Neural progenitor cell (in vitro differentiated cells): ENCODE results near the gene TMEM53. TPM values are rescaled to one million over a fixed set of nuclear protein-coding genes. Genes with fewer than 3 reads are reported as not detected.
A peak's percentile ranks its signal among the peaks of the same experiment; 100 is the strongest.

ENCODE experiments used
- DNase-seq: peaks from one replicate; pipeline ENCODE4 v3.0.0-alpha.2; 2016; ENCODE audit warnings: low spot score
- H2AFZ ChIP-seq: fragments of 200-600 bp; sonication (generic); replicated peaks from 2 replicates; pipeline ENCODE4 v1.6.1; 2016; ENCODE audit warnings: antibody characterized with exemption
- H3F3A ChIP-seq: fragments of 200-600 bp; sonication (generic); 2 replicates; pipeline ENCODE4 v1.6.1; 2016; ENCODE audit warnings: antibody characterized with exemption, low read depth
- H3K27ac ChIP-seq: fragments of 200-600 bp; sonication (generic); 2 replicates; pipeline ENCODE4 v1.5.1; 2016; ENCODE audit warnings: mild to moderate bottlenecking
- H3K27me3 ChIP-seq: fragments of 200-600 bp; sonication (generic); 2 replicates; pipeline ENCODE4 v1.6.1; 2016; ENCODE audit warnings: mild to moderate bottlenecking, moderate library complexity
- H3K36me3 ChIP-seq: fragments of 200-600 bp; sonication (generic); 2 replicates; pipeline ENCODE4 v1.5.1; 2016
- H3K4me1 ChIP-seq: fragments of 200-600 bp; sonication (generic); 2 replicates; pipeline ENCODE4 v1.6.1; 2016; ENCODE audit warnings: mixed run types
- H3K4me2 ChIP-seq: fragments of 200-600 bp; sonication (generic); 2 replicates; pipeline ENCODE4 v1.6.1; 2016
- H3K4me3 ChIP-seq: fragments of 200-600 bp; sonication (generic); 2 replicates; pipeline ENCODE4 v1.5.1; 2016
- H3K79me2 ChIP-seq: fragments of 200-600 bp; sonication (generic); 2 replicates; pipeline ENCODE4 v1.6.1; 2016; ENCODE audit warnings: low read depth
- H3K9ac ChIP-seq: fragments of 200-600 bp; sonication (generic); 2 replicates; pipeline ENCODE4 v1.6.1; 2016
- H3K9me3 ChIP-seq: fragments of 200-600 bp; sonication (generic); 2 replicates; pipeline ENCODE4 v1.5.1; 2016; ENCODE audit warnings: low read depth
- H4K20me1 ChIP-seq: fragments of 200-600 bp; sonication (generic); 2 replicates; pipeline ENCODE4 v1.6.1; 2016; ENCODE audit warnings: low read depth
- H3K27ac Mint-ChIP-seq: 3 replicates; pipeline ENCODE4 v1.8.0; 2021; ENCODE audit warnings: mixed read lengths
- H3K27me3 Mint-ChIP-seq: 2 replicates; pipeline ENCODE4 v1.8.0; 2022; ENCODE audit warnings: low read depth, mild to moderate bottlenecking, inconsistent platforms, moderate library complexity, mixed read lengths; ENCODE audit not compliant: insufficient read depth
- H3K36me3 Mint-ChIP-seq: 3 replicates; pipeline ENCODE4 v1.8.0; 2021; ENCODE audit warnings: mixed read lengths
- H3K4me1 Mint-ChIP-seq: 3 replicates; pipeline ENCODE4 v1.8.0; 2021; ENCODE audit warnings: mixed read lengths
- H3K4me3 Mint-ChIP-seq: 3 replicates; pipeline ENCODE4 v1.8.0; 2021; ENCODE audit warnings: mild to moderate bottlenecking, moderate library complexity, mixed read lengths
- H3K9me3 Mint-ChIP-seq: 3 replicates; pipeline ENCODE4 v1.8.0; 2020; ENCODE audit warnings: mixed read lengths
- EZH2 ChIP-seq: fragments of 200-600 bp; sonication (generic); IDR thresholded peaks from 2 replicates; pipeline ENCODE4 v1.6.1; 2017; ENCODE audit warnings: antibody characterized with exemption, mild to moderate bottlenecking, moderate library complexity
- EZH2phosphoT487 ChIP-seq: fragments of 200-600 bp; sonication (generic); IDR thresholded peaks from 2 replicates; pipeline ENCODE4 v1.6.1; 2017; ENCODE audit warnings: antibody characterized with exemption
- total RNA-seq: library from RNA; depleted of rRNA; stranded (reverse); fragments of >200 nt; gene quantifications from 2 replicates; pipeline ENCODE4 v1.2.3, GENCODE V29; 2015; ENCODE audit warnings: low replicate concordance
- TF ChIP-seq, protein P1 (sequence below): fragments of 200-600 bp; sonication (generic); IDR thresholded peaks from 2 replicates; pipeline ENCODE4 v1.5.1; 2017; ENCODE audit warnings: antibody characterized with exemption, mild to moderate bottlenecking

TMEM53 gene
- total RNA-seq, 1 donor from 2014 or later, result 5.0 TPM

DNA sequence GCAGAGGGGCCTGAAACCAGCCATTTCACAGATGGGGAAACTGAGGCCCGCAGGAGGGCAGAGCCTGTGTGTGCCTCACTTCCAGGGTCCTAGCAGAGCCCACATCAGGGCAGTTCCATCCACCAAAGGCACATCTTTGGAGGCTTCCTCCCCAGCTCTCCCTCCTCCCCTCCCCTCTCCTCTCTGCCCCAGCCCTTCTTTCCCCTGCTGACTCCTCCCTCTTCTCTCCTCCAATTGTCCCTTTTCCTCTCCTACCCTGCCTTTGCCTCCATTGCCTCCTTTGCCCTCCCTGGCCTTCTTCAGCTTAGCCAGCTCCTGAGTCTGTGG lies 56.6 kb downstream of the TMEM53 start:
- DNase-seq, result no peak
- Histone ChIP-seq H3K4me2 (peak overlapping the region; percentile 82), H4K20me1 (peaks cover 6% of the 10 kb centered on the region), H3K4me3 (peak overlapping the region; percentile 46), H3K36me3 (no peaks in the 10 kb centered on the region), H2AFZ (no peak overlapping the region), H3K27me3 (peaks cover 68% of the 10 kb centered on the region), H3K9ac (no peak overlapping the region), H3F3A (no peaks in the 10 kb centered on the region), H3K9me3 (no peaks in the 10 kb centered on the region), H3K27ac (no peak overlapping the region), H3K79me2 (no peaks in the 10 kb centered on the region), H3K4me1 (peaks cover 4% of the 10 kb centered on the region)
- peaks cover 18% of the 10 kb centered on the region for H3K4me1 Mint-ChIP-seq
- no peak for TF ChIP-seq EZH2phosphoT487
- TF ChIP-seq EZH2, result no peak
- TF ChIP-seq, protein P1, sequence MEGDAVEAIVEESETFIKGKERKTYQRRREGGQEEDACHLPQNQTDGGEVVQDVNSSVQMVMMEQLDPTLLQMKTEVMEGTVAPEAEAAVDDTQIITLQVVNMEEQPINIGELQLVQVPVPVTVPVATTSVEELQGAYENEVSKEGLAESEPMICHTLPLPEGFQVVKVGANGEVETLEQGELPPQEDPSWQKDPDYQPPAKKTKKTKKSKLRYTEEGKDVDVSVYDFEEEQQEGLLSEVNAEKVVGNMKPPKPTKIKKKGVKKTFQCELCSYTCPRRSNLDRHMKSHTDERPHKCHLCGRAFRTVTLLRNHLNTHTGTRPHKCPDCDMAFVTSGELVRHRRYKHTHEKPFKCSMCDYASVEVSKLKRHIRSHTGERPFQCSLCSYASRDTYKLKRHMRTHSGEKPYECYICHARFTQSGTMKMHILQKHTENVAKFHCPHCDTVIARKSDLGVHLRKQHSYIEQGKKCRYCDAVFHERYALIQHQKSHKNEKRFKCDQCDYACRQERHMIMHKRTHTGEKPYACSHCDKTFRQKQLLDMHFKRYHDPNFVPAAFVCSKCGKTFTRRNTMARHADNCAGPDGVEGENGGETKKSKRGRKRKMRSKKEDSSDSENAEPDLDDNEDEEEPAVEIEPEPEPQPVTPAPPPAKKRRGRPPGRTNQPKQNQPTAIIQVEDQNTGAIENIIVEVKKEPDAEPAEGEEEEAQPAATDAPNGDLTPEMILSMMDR, result no peak
- peak overlapping the region; percentile 52 for H3K4me3 Mint-ChIP-seq
- peaks cover 4% of the 10 kb centered on the region for H3K36me3 Mint-ChIP-seq
- H3K27me3 Mint-ChIP-seq, result peaks cover 26% of the 10 kb centered on the region
- no peaks in the 10 kb centered on the region for H3K9me3 Mint-ChIP-seq
- peak overlapping the region; percentile 33 for H3K27ac Mint-ChIP-seq

DNA sequence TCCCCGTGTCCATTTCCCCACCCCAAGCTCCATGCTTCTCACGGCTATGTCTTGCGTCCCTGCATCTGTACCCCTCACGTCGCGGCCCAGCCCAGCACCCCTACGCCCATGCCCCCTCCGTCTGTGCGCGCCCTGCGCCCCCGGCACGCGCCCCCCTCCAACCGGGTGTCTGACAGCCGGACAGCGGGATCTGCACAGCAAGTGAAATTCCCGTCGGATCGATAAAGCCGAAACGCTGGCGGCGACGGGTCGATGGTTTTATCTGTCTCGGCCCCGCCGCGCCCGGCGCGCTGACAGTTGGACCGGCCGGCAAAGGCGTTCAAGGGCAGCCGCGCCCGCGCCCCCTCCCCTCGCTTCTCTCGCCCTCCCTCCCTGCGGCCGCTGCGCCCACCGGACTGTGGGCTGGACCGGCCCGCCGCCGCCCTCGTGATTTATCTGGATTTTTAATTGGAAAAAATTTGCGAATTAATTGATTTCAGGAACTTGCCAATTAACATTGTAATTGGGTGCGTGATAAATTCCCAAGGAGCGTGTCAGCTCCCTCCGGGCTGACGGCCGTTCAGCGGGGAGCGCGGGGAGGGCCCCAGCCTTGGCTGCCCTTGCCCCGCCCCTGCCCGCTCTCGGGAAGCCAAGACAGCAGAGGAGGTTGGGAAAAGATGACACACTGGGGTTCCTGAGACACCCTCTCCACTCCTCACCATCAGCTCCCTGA lies 57.1 kb downstream of the TMEM53 start:
- H3K79me2 ChIP-seq, result no peaks in the 10 kb centered on the region
- peak overlapping the region; percentile 82 for H3K4me2 ChIP-seq
- peaks cover 17% of the 10 kb centered on the region for H3K4me1 Mint-ChIP-seq
- H4K20me1 ChIP-seq, result peaks cover 6% of the 10 kb centered on the region
- H3K9ac ChIP-seq, result no peak overlapping the region
- peak overlapping the region; percentile 73 for H3K4me3 Mint-ChIP-seq
- peak; percentile 56 for DNase-seq
- H3K27me3 Mint-ChIP-seq, result peaks cover 25% of the 10 kb centered on the region
- no peaks in the 10 kb centered on the region for H3F3A ChIP-seq
- no peaks in the 10 kb centered on the region for H3K9me3 ChIP-seq
- H3K27me3 ChIP-seq, result peaks cover 68% of the 10 kb centered on the region
- peaks cover 4% of the 10 kb centered on the region for H3K4me1 ChIP-seq
- peaks cover 4% of the 10 kb centered on the region for H3K36me3 Mint-ChIP-seq
- no peak overlapping the region for H2AFZ ChIP-seq
- TF ChIP-seq EZH2phosphoT487 (peak; percentile 83), EZH2 (peak; percentile 95)
- TF ChIP-seq, protein P1, result no peak
- H3K27ac ChIP-seq, result no peak overlapping the region
- H3K4me3 ChIP-seq, result peak overlapping the region; percentile 46
- no peaks in the 10 kb centered on the region for H3K9me3 Mint-ChIP-seq
- H3K36me3 ChIP-seq, result no peaks in the 10 kb centered on the region
- no peak overlapping the region for H3K27ac Mint-ChIP-seq

DNA sequence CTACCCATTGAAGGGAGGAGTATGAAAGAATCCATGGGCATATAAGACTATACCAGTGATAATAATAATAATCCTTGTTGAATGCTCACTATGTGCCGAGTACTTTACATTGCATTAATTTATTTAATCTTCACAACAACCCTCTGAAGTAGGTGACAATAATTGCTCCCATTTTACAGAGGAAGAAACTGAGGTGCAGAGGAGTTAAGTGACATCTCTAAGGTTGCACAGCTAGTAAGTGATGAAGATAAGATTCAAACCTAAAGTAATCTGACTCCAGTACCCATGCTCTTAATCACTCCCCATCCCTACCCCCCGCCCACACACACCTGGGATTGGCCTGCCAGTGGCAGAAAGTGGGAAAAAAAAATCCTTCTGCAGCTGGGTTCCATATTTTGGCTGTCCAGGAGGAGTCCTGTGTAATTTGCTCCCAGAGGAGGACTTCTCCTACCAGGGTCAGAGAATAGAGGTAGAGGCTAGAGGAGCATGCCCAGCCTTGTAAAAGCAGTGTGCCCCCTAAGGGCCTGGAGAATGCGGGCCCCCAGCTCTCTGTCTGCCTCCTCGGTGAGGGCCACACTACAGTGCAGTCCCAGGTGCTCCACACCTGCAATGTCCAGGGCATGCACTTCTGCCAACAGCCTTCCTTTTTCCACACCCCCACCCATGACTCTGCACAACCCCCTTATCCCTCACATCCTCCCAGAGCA lies 57.8 kb downstream of the TMEM53 start:
- peaks cover 4% of the 10 kb centered on the region for H3K4me1 ChIP-seq
- H4K20me1 ChIP-seq, result peaks cover 6% of the 10 kb centered on the region
- H3K4me1 Mint-ChIP-seq, result peaks cover 11% of the 10 kb centered on the region
- peaks cover 4% of the 10 kb centered on the region for H3K36me3 Mint-ChIP-seq
- no peak overlapping the region for H2AFZ ChIP-seq
- no peaks in the 10 kb centered on the region for H3K79me2 ChIP-seq
- peak overlapping the region; percentile 73 for H3K4me3 Mint-ChIP-seq
- H3K9ac ChIP-seq, result no peak overlapping the region
- no peaks in the 10 kb centered on the region for H3K9me3 Mint-ChIP-seq
- no peaks in the 10 kb centered on the region for H3K9me3 ChIP-seq
- H3K27ac ChIP-seq, result no peak overlapping the region
- peaks cover 68% of the 10 kb centered on the region for H3K27me3 ChIP-seq
- peaks cover 25% of the 10 kb centered on the region for H3K27me3 Mint-ChIP-seq
- peak overlapping the region; percentile 46 for H3K4me3 ChIP-seq
- no peak overlapping the region for H3K27ac Mint-ChIP-seq
- no peak for DNase-seq
- H3K36me3 ChIP-seq, result no peaks in the 10 kb centered on the region
- H3F3A ChIP-seq, result no peaks in the 10 kb centered on the region
- H3K4me2 ChIP-seq, result peak overlapping the region; percentile 82
- TF ChIP-seq, protein P1, result no peak
- TF ChIP-seq EZH2 (no peak), EZH2phosphoT487 (no peak)
